K562 (cell line): ENCODE results near the gene ING2. TPM values are rescaled to one million over a fixed set of nuclear protein-coding genes. Genes with fewer than 3 reads are reported as not detected.

ENCODE experiments used
- BCL6 ChIP-seq: fragments of 250-450 bp; sonication (Bioruptor Pico); IDR thresholded peaks from 2 replicates; pipeline ENCODE4 v1.4.0; 2020
- BRD9 ChIP-seq: fragments of 450-650 bp; IDR thresholded peaks from 2 replicates; pipeline ENCODE4 v1.6.1; 2018; ENCODE audit warnings: low read depth; ENCODE audit not compliant: partially characterized antibody
- IFI16 ChIP-seq: fragments of 250-450 bp; sonication (Bioruptor Pico); IDR thresholded peaks from 2 replicates; pipeline ENCODE4 v2.1.2; 2022; ENCODE audit warnings: mild to moderate bottlenecking, inconsistent platforms
- NR2C2 ChIP-seq, 2 experiments: fragments of 200-800 bp in 1 of 2; sonication (Bioruptor generic) in 1 of 2; sonication (generic) in 1 of 2; formaldehyde crosslinking in 1 of 2; IDR thresholded peaks; 2 replicates each; pipeline versions ENCODE4 v1.6.1 to v1.8.0; 2016 to 2022; ENCODE audit warnings: mild to moderate bottlenecking in 1 of 2, missing compliant biosample characterization in 1 of 2, missing genetic modification characterization in 1 of 2, missing genetic modification reagents in 1 of 2
- RBM15 ChIP-seq: fragments of 200-400 bp; formaldehyde crosslinking; IDR thresholded peaks from 2 replicates; pipeline ENCODE4 v1.6.1; 2018; ENCODE audit warnings: mild to moderate bottlenecking, low read length, moderate library complexity; ENCODE audit not compliant: insufficient read depth
- RUNX1 ChIP-seq: sonication (generic); IDR thresholded peaks from 2 replicates; pipeline ENCODE4 v1.6.1; 2016; ENCODE audit warnings: antibody characterized with exemption, low read depth
- SETDB1 ChIP-seq: IDR thresholded peaks from one replicate; pipeline ENCODE4 v1.6.1; 2012; ENCODE audit warnings: low read length, control low read depth, inconsistent platforms
- SIX5 ChIP-seq, 2 experiments: IDR thresholded peaks; 2 replicates each; pipeline ENCODE4 v1.6.1; 2011; ENCODE audit warnings: low read length in 2 of 2, borderline replicate concordance in 1 of 2, low read depth in 1 of 2, mild to moderate bottlenecking in 1 of 2, moderate library complexity in 1 of 2; ENCODE audit not compliant: insufficient read depth in 1 of 2
- ZNF232 ChIP-seq: sonication (generic); formaldehyde crosslinking; IDR thresholded peaks from 2 replicates; pipeline ENCODE4 v1.8.0; 2022; ENCODE audit warnings: mild to moderate bottlenecking, missing genetic modification reagents
- ZNF316 ChIP-seq: fragments of 450-650 bp; IDR thresholded peaks from 2 replicates; pipeline ENCODE4 v1.6.1; 2016
- ZNF347 ChIP-seq: fragments of 450-650 bp; formaldehyde crosslinking; IDR thresholded peaks from 2 replicates; pipeline ENCODE4 v1.4.0; 2020; ENCODE audit warnings: low read depth, mild to moderate bottlenecking, moderate library complexity
- ZNF436 ChIP-seq: fragments of 250-450, 450-650 bp; sonication (Bioruptor Pico); formaldehyde crosslinking; IDR thresholded peaks from 2 replicates; pipeline ENCODE4 v1.7.0; 2020; ENCODE audit warnings: mild to moderate bottlenecking
- ZNF445 ChIP-seq: fragments of 250-450 bp; sonication (Bioruptor Pico); IDR thresholded peaks from 2 replicates; pipeline ENCODE4 v1.4.0; 2020; ENCODE audit warnings: low read depth, mild to moderate bottlenecking, moderate library complexity
- ZNF77 ChIP-seq: fragments of 250-450 bp; sonication (Bioruptor Pico); IDR thresholded peaks from 2 replicates; pipeline ENCODE4 v1.5.0; 2020
- ZNF780A ChIP-seq: fragments of 250-450 bp; sonication (Bioruptor Pico); IDR thresholded peaks from 2 replicates; pipeline ENCODE4 v1.5.0; 2021; ENCODE audit warnings: mild to moderate bottlenecking
- ZNF785 ChIP-seq: fragments of 250-450 bp; sonication (Bioruptor Pico); IDR thresholded peaks from 2 replicates; pipeline ENCODE4 v1.4.0; 2020; ENCODE audit warnings: mild to moderate bottlenecking
- polyA plus RNA-seq, 8 experiments: library from polyadenylated mRNA; depleted of rRNA in 4 of 8; stranded (reverse) in 5 of 8; unstranded in 3 of 8; fragments of >200 nt; fragmentation: Nextera tagmentation in 2 of 8; fragmentation: Illumina TruSeq in 1 of 8; extraction: Ambion mirVana in 2 of 8; extraction: Trizol in 1 of 8; gene quantifications; 2 replicates each; pipeline versions ENCODE4 v1.2.1 to v1.2.3, GENCODE V29; 2011 to 2014; ENCODE audit warnings: inconsistent platforms in 1 of 8, missing spikeins in 1 of 8
- total RNA-seq, 7 experiments: library from RNA; depleted of rRNA in 6 of 7; stranded (reverse); fragments of >200 nt in 6 of 7; fragmentation: Illumina TruSeq in 2 of 7; extraction: Trizol in 2 of 7; gene quantifications; 2 replicates each; pipeline versions ENCODE4 v1.2.1 to v1.2.3, GENCODE V29; 2011 to 2021; ENCODE audit warnings: low replicate concordance in 1 of 7
- TF ChIP-seq, protein P1 (sequence below), 2 experiments: fragments of 200-800 bp in 1 of 2; sonication (Bioruptor generic) in 1 of 2; sonication (generic) in 1 of 2; formaldehyde crosslinking in 1 of 2; IDR thresholded peaks in 1 of 2; conservative IDR thresholded peaks in 1 of 2; 2 replicates each; pipeline versions ENCODE4 v1.5.0 to v1.6.1; 2016 to 2020; ENCODE audit warnings: missing compliant biosample characterization in 1 of 2, missing genetic modification characterization in 1 of 2, missing genetic modification reagents in 1 of 2
- TF ChIP-seq, protein P2 (sequence below): fragments of 450-650 bp; formaldehyde crosslinking; IDR thresholded peaks from 2 replicates; pipeline ENCODE4 v1.4.0; 2020; ENCODE audit warnings: mild to moderate bottlenecking, mixed read lengths
- TF ChIP-seq, protein P3 (sequence below): fragments of 450-650 bp; formaldehyde crosslinking; IDR thresholded peaks from 2 replicates; pipeline ENCODE4 v1.4.0; 2022; ENCODE audit warnings: mild to moderate bottlenecking, moderate library complexity
- TF ChIP-seq, protein P4 (sequence below): fragments of 450-650 bp; conservative IDR thresholded peaks from 2 replicates; pipeline ENCODE4 v1.6.1; 2016; ENCODE audit warnings: missing genetic modification characterization, low read depth, mild to moderate bottlenecking, control low read depth, missing compliant biosample characterization
- TF ChIP-seq, protein P5 (sequence below): sonication (generic); formaldehyde crosslinking; IDR thresholded peaks from 2 replicates; pipeline ENCODE4 v1.8.0; 2022; ENCODE audit warnings: mild to moderate bottlenecking, missing genetic modification reagents

Gene ING2
- total and polyA plus RNA-seq, 9 of the 15 experiments (the other 6 are each of a cell fraction or from before 2014, with no cell fraction given) = 2.9 to 21.4 (median 12.4) TPM

DNA sequence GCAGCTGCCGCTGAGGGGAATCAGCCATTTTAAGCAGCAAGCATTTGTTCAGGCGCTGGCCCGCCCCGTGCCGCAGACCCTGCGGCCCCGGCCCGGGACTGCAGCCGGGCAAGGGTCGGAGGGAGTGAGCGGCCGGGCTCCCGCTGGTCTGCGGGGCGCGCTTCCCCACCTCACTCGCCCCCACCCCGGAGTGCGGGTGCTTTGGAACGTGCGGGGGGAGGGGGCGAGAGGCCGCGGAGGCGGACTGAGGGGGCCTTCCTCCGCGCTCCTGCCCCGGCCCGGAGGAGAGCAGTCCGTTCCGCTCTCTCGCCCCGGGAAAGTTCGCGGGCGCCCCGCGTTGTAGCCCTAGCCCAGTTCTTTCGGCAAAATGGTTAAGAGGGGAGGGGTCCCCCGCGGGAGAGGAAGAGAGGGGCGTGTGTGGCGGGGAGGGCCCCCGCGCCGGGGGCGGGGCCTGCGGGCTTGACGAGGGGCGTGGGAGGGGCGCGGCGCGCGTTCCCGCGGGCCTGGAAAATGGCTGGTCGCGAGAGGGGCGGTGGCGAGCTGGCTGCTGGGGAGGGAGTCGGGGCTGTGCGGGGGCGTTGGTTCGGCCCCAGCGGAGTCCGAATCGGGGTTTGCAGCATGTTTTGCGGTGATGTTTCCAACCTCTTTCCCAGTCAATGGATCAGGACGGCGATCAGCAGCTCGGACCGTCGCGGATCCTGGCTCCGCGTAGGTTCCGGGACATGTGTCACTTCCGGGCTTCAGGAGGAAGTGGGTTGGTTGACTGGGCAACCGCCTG lies 942 bp downstream of the ING2 start (continued):
- TF ChIP-seq, protein P1, sequence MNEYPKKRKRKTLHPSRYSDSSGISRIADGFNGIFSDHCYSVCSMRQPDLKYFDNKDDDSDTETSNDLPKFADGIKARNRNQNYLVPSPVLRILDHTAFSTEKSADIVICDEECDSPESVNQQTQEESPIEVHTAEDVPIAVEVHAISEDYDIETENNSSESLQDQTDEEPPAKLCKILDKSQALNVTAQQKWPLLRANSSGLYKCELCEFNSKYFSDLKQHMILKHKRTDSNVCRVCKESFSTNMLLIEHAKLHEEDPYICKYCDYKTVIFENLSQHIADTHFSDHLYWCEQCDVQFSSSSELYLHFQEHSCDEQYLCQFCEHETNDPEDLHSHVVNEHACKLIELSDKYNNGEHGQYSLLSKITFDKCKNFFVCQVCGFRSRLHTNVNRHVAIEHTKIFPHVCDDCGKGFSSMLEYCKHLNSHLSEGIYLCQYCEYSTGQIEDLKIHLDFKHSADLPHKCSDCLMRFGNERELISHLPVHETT (CRISPR knock-in tag; conservative IDR thresholded peaks at IDR 0.05 in 1 of 2, IDR thresholded peaks at IDR 0.05 in 1 of 2) = peak in 1 of 2 experiments; percentile 53; a peak in 1 of 4 replicates
- TF ChIP-seq ZNF436 (CRISPR knock-in tag) (no peak), ZNF347 (no peak), ZNF780A (CRISPR knock-in tag) (no peak), BCL6 (CRISPR knock-in tag) (no peak), BRD9 (no peak), NR2C2 (CRISPR knock-in tag; IDR thresholded peaks at IDR 0.05) (no peak), NR2C2 (tag; IDR thresholded peaks at IDR 0.05) (no peak), ZNF77 (no peak), SIX5 (IDR thresholded peaks at IDR 0.05; ENCODE audit: borderline replicate concordance in 1 of 2, insufficient read depth in 1 of 2, low read depth in 1 of 2, low read length in 2 of 2) (no peak), ZNF232 (CRISPR knock-in tag) (0 out of 2 replicates have a peak, but pooled peaks have one; percentile 16), SETDB1 (no peak), IFI16 (CRISPR knock-in tag) (no peak), ZNF445 (CRISPR knock-in tag) (no peak), ZNF785 (CRISPR knock-in tag) (no peak), RUNX1 (no peak), RBM15 (no peak), ZNF316 (no peak)
- TF ChIP-seq, protein P2, sequence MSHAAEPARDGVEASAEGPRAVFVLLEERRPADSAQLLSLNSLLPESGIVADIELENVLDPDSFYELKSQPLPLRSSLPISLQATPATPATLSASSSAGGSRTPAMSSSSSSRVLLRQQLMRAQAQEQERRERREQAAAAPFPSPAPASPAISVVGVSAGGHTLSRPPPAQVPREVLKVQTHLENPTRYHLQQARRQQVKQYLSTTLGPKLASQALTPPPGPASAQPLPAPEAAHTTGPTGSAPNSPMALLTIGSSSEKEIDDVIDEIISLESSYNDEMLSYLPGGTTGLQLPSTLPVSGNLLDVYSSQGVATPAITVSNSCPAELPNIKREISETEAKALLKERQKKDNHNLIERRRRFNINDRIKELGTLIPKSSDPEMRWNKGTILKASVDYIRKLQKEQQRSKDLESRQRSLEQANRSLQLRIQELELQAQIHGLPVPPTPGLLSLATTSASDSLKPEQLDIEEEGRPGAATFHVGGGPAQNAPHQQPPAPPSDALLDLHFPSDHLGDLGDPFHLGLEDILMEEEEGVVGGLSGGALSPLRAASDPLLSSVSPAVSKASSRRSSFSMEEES (CRISPR knock-in tag) = no peak
- TF ChIP-seq, protein P3, sequence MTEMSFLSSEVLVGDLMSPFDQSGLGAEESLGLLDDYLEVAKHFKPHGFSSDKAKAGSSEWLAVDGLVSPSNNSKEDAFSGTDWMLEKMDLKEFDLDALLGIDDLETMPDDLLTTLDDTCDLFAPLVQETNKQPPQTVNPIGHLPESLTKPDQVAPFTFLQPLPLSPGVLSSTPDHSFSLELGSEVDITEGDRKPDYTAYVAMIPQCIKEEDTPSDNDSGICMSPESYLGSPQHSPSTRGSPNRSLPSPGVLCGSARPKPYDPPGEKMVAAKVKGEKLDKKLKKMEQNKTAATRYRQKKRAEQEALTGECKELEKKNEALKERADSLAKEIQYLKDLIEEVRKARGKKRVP = no peak
- TF ChIP-seq, protein P4, sequence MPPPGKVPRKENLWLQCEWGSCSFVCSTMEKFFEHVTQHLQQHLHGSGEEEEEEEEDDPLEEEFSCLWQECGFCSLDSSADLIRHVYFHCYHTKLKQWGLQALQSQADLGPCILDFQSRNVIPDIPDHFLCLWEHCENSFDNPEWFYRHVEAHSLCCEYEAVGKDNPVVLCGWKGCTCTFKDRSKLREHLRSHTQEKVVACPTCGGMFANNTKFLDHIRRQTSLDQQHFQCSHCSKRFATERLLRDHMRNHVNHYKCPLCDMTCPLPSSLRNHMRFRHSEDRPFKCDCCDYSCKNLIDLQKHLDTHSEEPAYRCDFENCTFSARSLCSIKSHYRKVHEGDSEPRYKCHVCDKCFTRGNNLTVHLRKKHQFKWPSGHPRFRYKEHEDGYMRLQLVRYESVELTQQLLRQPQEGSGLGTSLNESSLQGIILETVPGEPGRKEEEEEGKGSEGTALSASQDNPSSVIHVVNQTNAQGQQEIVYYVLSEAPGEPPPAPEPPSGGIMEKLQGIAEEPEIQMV = no peak
- TF ChIP-seq, protein P5, sequence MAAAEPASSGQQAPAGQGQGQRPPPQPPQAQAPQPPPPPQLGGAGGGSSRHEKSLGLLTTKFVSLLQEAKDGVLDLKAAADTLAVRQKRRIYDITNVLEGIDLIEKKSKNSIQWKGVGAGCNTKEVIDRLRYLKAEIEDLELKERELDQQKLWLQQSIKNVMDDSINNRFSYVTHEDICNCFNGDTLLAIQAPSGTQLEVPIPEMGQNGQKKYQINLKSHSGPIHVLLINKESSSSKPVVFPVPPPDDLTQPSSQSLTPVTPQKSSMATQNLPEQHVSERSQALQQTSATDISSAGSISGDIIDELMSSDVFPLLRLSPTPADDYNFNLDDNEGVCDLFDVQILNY (CRISPR knock-in tag) = no peak
